ENCODE data around the gene SLC30A2.

Gene SLC30A2

GRCh38 chr1:26081267-26082019, 35.5 kb upstream of the SLC30A2 start:
- H3K4me3 ChIP-seq (ENCODE audit: low read length) = no peak overlapping the region
- no peaks in the 10 kb centered on the region for H3K79me1 ChIP-seq (ENCODE audit: low read length)
- no peak overlapping the region for H3K9ac ChIP-seq (ENCODE audit: low read length)
- H3K18ac ChIP-seq (ENCODE audit: low read length) = peak overlapping the region; percentile 12
- no peak overlapping the region for H3K27ac ChIP-seq (ENCODE audit: low read depth, low read length)
- no peak overlapping the region for H4K5ac ChIP-seq (ENCODE audit: low read length)
- no peak overlapping the region for H2BK120ac ChIP-seq (ENCODE audit: low read depth, low read length)
- H2BK5ac ChIP-seq (ENCODE audit: low read length) = no peak overlapping the region
- no peaks in the 10 kb centered on the region for H3K36me3 ChIP-seq (ENCODE audit: control insufficient read depth, insufficient read depth, low read length)
- no CpG with 5 or more reads among the region's 8 CpGs for WGBS (ENCODE audit: extremely low coverage, insufficient coverage, low lambda C conversion rate)
- H3K56ac ChIP-seq (ENCODE audit: low read length) = peak overlapping the region; percentile 66
- H4K8ac ChIP-seq (ENCODE audit: low read depth, low read length) = no peak overlapping the region
- H3K27me3 ChIP-seq (ENCODE audit: insufficient read depth, low read length, poor library complexity) = no peaks in the 10 kb centered on the region
- no peak overlapping the region for H2BK15ac ChIP-seq (replicated peaks; ENCODE audit: low read depth)
- peaks cover 5% of the 10 kb centered on the region for H3K4me1 ChIP-seq (ENCODE audit: control insufficient read depth, low read depth, low read length)
- no peak for DNase-seq
- H3K23ac ChIP-seq (ENCODE audit: low read length) = no peak overlapping the region
- no peak overlapping the region for H3K4me2 ChIP-seq (ENCODE audit: low read length)
- no peak overlapping the region for H2AK5ac ChIP-seq (ENCODE audit: low read length)
- no peaks in the 10 kb centered on the region for H3K79me2 ChIP-seq (ENCODE audit: control insufficient read depth, insufficient read depth, low read length)
- H3K4ac ChIP-seq (ENCODE audit: low read depth, low read length) = no peak overlapping the region

GRCh38 chr1:26079960-26080814, 34.3 kb upstream of the SLC30A2 start:
- no peak for DNase-seq
- H3K27me3 ChIP-seq (ENCODE audit: insufficient read depth, low read length, poor library complexity) = no peaks in the 10 kb centered on the region
- H2BK120ac ChIP-seq (ENCODE audit: low read depth, low read length) = no peak overlapping the region
- H2BK15ac ChIP-seq (replicated peaks; ENCODE audit: low read depth) = no peak overlapping the region
- no peak overlapping the region for H3K4me3 ChIP-seq (ENCODE audit: low read length)
- H3K27ac ChIP-seq (ENCODE audit: low read depth, low read length) = no peak overlapping the region
- H3K56ac ChIP-seq (ENCODE audit: low read length) = peak overlapping the region; percentile 11
- H3K23ac ChIP-seq (ENCODE audit: low read length) = no peak overlapping the region
- no peaks in the 10 kb centered on the region for H3K79me1 ChIP-seq (ENCODE audit: low read length)
- no CpG with 5 or more reads among the region's 9 CpGs for WGBS (ENCODE audit: extremely low coverage, insufficient coverage, low lambda C conversion rate)
- no peak overlapping the region for H3K18ac ChIP-seq (ENCODE audit: low read length)
- peaks cover 5% of the 10 kb centered on the region for H3K4me1 ChIP-seq (ENCODE audit: control insufficient read depth, low read depth, low read length)
- H3K36me3 ChIP-seq (ENCODE audit: control insufficient read depth, insufficient read depth, low read length) = no peaks in the 10 kb centered on the region
- H4K8ac ChIP-seq (ENCODE audit: low read depth, low read length) = no peak overlapping the region
- H4K5ac ChIP-seq (ENCODE audit: low read length) = no peak overlapping the region
- H3K79me2 ChIP-seq (ENCODE audit: control insufficient read depth, insufficient read depth, low read length) = no peaks in the 10 kb centered on the region
- H2BK5ac ChIP-seq (ENCODE audit: low read length) = no peak overlapping the region
- no peak overlapping the region for H3K9ac ChIP-seq (ENCODE audit: low read length)
- H2AK5ac ChIP-seq (ENCODE audit: low read length) = no peak overlapping the region
- no peak overlapping the region for H3K4ac ChIP-seq (ENCODE audit: low read depth, low read length)
- no peak overlapping the region for H3K4me2 ChIP-seq (ENCODE audit: low read length)

GRCh38 chr1:26079178-26079563, 33.3 kb upstream of the SLC30A2 start:
- Histone ChIP-seq H3K27me3 (ENCODE audit: insufficient read depth, low read length, poor library complexity) (no peaks in the 10 kb centered on the region), H3K56ac (ENCODE audit: low read length) (peak overlapping the region; percentile 74), H3K23ac (ENCODE audit: low read length) (no peak overlapping the region), H2BK5ac (ENCODE audit: low read length) (peak overlapping the region; percentile 57), H3K4ac (ENCODE audit: low read depth, low read length) (peak overlapping the region; percentile 98), H3K4me1 (ENCODE audit: control insufficient read depth, low read depth, low read length) (peaks cover 5% of the 10 kb centered on the region), H3K9ac (ENCODE audit: low read length) (no peak overlapping the region), H2BK15ac (replicated peaks; ENCODE audit: low read depth) (peak overlapping the region; percentile 43), H2BK120ac (ENCODE audit: low read depth, low read length) (peak overlapping the region; percentile 88), H3K79me2 (ENCODE audit: control insufficient read depth, insufficient read depth, low read length) (no peaks in the 10 kb centered on the region), H2AK5ac (ENCODE audit: low read length) (no peak overlapping the region), H3K18ac (ENCODE audit: low read length) (peak overlapping the region; percentile 85), H3K4me3 (ENCODE audit: low read length) (no peak overlapping the region), H4K5ac (ENCODE audit: low read length) (no peak overlapping the region), H4K8ac (ENCODE audit: low read depth, low read length) (peak overlapping the region; percentile 70), H3K4me2 (ENCODE audit: low read length) (no peak overlapping the region), H3K36me3 (ENCODE audit: control insufficient read depth, insufficient read depth, low read length) (no peaks in the 10 kb centered on the region), H3K79me1 (ENCODE audit: low read length) (no peaks in the 10 kb centered on the region), H3K27ac (ENCODE audit: low read depth, low read length) (no peak overlapping the region)
- WGBS (ENCODE audit: extremely low coverage, insufficient coverage, low lambda C conversion rate) = no CpG with 5 or more reads among the region's 7 CpGs
- DNase-seq = no peak

GRCh38 chr1:26078286-26079177, 32.6 kb upstream of the SLC30A2 start:
- Histone ChIP-seq H3K56ac (ENCODE audit: low read length) (peak overlapping the region; percentile 74), H3K79me2 (ENCODE audit: control insufficient read depth, insufficient read depth, low read length) (no peaks in the 10 kb centered on the region), H2AK5ac (ENCODE audit: low read length) (no peak overlapping the region), H3K4me1 (ENCODE audit: control insufficient read depth, low read depth, low read length) (peaks cover 5% of the 10 kb centered on the region), H3K27me3 (ENCODE audit: insufficient read depth, low read length, poor library complexity) (no peaks in the 10 kb centered on the region), H3K4me2 (ENCODE audit: low read length) (no peak overlapping the region), H3K18ac (ENCODE audit: low read length) (peak overlapping the region; percentile 85), H3K9ac (ENCODE audit: low read length) (no peak overlapping the region), H2BK5ac (ENCODE audit: low read length) (no peak overlapping the region), H4K5ac (ENCODE audit: low read length) (no peak overlapping the region), H3K79me1 (ENCODE audit: low read length) (no peaks in the 10 kb centered on the region), H3K4ac (ENCODE audit: low read depth, low read length) (peak overlapping the region; percentile 98), H2BK15ac (replicated peaks; ENCODE audit: low read depth) (no peak overlapping the region), H3K4me3 (ENCODE audit: low read length) (no peak overlapping the region), H4K8ac (ENCODE audit: low read depth, low read length) (no peak overlapping the region), H2BK120ac (ENCODE audit: low read depth, low read length) (peak overlapping the region; percentile 88), H3K23ac (ENCODE audit: low read length) (no peak overlapping the region), H3K27ac (ENCODE audit: low read depth, low read length) (no peak overlapping the region), H3K36me3 (ENCODE audit: control insufficient read depth, insufficient read depth, low read length) (no peaks in the 10 kb centered on the region)
- no CpG with 5 or more reads among the region's 8 CpGs for WGBS (ENCODE audit: extremely low coverage, insufficient coverage, low lambda C conversion rate)
- DNase-seq = no peak

- H3K18ac ChIP-seq (ENCODE audit: low read length) = no peak overlapping the region
- no peak overlapping the region for H4K5ac ChIP-seq (ENCODE audit: low read length)
Observed at GRCh38 chr1:26077524-26077923, 31.6 kb upstream of the SLC30A2 start.

More at GRCh38 chr1:26077524-26077923, 31.6 kb upstream of the SLC30A2 start:
- no peak overlapping the region for H3K27ac ChIP-seq (ENCODE audit: low read depth, low read length)
- H3K4me1 ChIP-seq (ENCODE audit: control insufficient read depth, low read depth, low read length) = peaks cover 5% of the 10 kb centered on the region
- no peaks in the 10 kb centered on the region for H3K36me3 ChIP-seq (ENCODE audit: control insufficient read depth, insufficient read depth, low read length)
- no CpG with 5 or more reads among the region's 1 CpG for WGBS (ENCODE audit: extremely low coverage, insufficient coverage, low lambda C conversion rate)
- no peak overlapping the region for H3K23ac ChIP-seq (ENCODE audit: low read length)
- no peak overlapping the region for H3K4me3 ChIP-seq (ENCODE audit: low read length)
- H2AK5ac ChIP-seq (ENCODE audit: low read length) = no peak overlapping the region
- no peak overlapping the region for H3K56ac ChIP-seq (ENCODE audit: low read length)
- no peak overlapping the region for H3K4ac ChIP-seq (ENCODE audit: low read depth, low read length)
- H3K79me2 ChIP-seq (ENCODE audit: control insufficient read depth, insufficient read depth, low read length) = no peaks in the 10 kb centered on the region
- H3K9ac ChIP-seq (ENCODE audit: low read length) = no peak overlapping the region
- DNase-seq = no peak
- no peak overlapping the region for H2BK15ac ChIP-seq (replicated peaks; ENCODE audit: low read depth)
- no peak overlapping the region for H2BK120ac ChIP-seq (ENCODE audit: low read depth, low read length)
- no peaks in the 10 kb centered on the region for H3K27me3 ChIP-seq (ENCODE audit: insufficient read depth, low read length, poor library complexity)
- no peak overlapping the region for H4K8ac ChIP-seq (ENCODE audit: low read depth, low read length)
- H3K79me1 ChIP-seq (ENCODE audit: low read length) = no peaks in the 10 kb centered on the region
- H2BK5ac ChIP-seq (ENCODE audit: low read length) = no peak overlapping the region
- no peak overlapping the region for H3K4me2 ChIP-seq (ENCODE audit: low read length)
